ENCODE data around the gene GPR132. TPM values are rescaled to one million over a fixed set of nuclear protein-coding genes. Genes with fewer than 3 reads are reported as not detected.

The GPR132 gene
- total and polyA plus RNA-seq, 2 of the 13 experiments (the other 11 are each of a cell fraction or from before 2014, with no cell fraction given), result not detected

- no peak for TF ChIP-seq GATA4 (IDR thresholded peaks at IDR 0.05; ENCODE audit: borderline replicate concordance, low read depth)
- no peak for TF ChIP-seq PTBP1 (IDR thresholded peaks at IDR 0.05; ENCODE audit: low read depth, low read length, poor library complexity, severe bottlenecking)
- TF ChIP-seq ZNF780A (CRISPR knock-in tag; IDR thresholded peaks at IDR 0.05), result no peak
- TF ChIP-seq HMGXB4 (CRISPR knock-in tag; IDR thresholded peaks at IDR 0.05; ENCODE audit: borderline replicate concordance in 1 of 2, low read depth in 1 of 2), result peak in 1 of 2 experiments; percentile 45; a peak in 2 of 4 replicates
- TF ChIP-seq ZNF446 (CRISPR knock-in tag; IDR thresholded peaks at IDR 0.05), result no peak
- no peak for TF ChIP-seq GRHL1 (CRISPR knock-in tag; conservative IDR thresholded peaks at IDR 0.05)
- no peak for TF ChIP-seq CHD2 (IDR thresholded peaks at IDR 0.05; ENCODE audit: low read depth, low read length)
- TF ChIP-seq ZNF687 (CRISPR knock-in tag; IDR thresholded peaks at IDR 0.05), result peak; percentile 27; the same call in 1 of the 2 replicates
- no peak; the same call in 1 of the 2 replicates for TF ChIP-seq ZNF235 (CRISPR knock-in tag; IDR thresholded peaks at IDR 0.05; ENCODE audit: borderline replicate concordance)
- 0 out of 2 replicates have a peak, but pooled peaks have one; percentile 16 for TF ChIP-seq ZNF501 (CRISPR knock-in tag; IDR thresholded peaks at IDR 0.05)
- peak; percentile 11; the same call in 1 of the 2 replicates for TF ChIP-seq ZNF160 (CRISPR knock-in tag; IDR thresholded peaks at IDR 0.05)
- no peak for TF ChIP-seq ADNP (CRISPR knock-in tag; IDR thresholded peaks at IDR 0.05)
- TF ChIP-seq ZFP41 (CRISPR knock-in tag; IDR thresholded peaks at IDR 0.05; ENCODE audit: borderline replicate concordance), result no peak
- no peak for TF ChIP-seq ZNF775 (CRISPR knock-in tag; IDR thresholded peaks at IDR 0.05; ENCODE audit: borderline replicate concordance)
- TF ChIP-seq ZNF280D (CRISPR knock-in tag; IDR thresholded peaks at IDR 0.05), result peak; percentile 35; the same call in 1 of the 2 replicates
Measured at GRCh38 chr14:105019861-105020814, 45.1 kb downstream of the GPR132 start (continued).

All from HepG2 (cell line).